ENCODE data around the gene WDR89. TPM values are rescaled to one million over a fixed set of nuclear protein-coding genes. Genes with fewer than 3 reads are reported as not detected.

Gene WDR89
- total RNA-seq, 1 donor from 2014 or later, result 24.4 TPM

DNA sequence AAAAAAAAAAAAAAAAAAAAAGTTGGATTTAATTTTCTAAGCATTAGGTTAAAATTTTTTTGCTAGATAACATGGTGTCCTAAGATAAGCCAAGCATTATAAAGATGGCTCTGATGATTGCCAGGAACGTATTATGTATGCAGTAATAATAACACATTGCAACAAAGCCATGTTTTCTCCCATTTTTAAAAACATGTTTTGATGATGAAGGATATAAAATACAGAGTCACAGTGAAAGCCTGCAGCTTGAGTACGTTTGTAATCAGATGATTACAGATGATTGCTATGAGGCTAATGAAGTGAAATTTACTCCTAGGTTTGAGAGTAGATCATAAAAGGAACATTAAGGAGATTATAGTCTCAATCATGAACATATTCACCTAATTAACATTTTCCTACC, 13.3 kb upstream of the WDR89 start:
- Mint-ChIP-seq H3K27me3 (no peaks in the 10 kb centered on the region), H3K36me3 (ENCODE audit: low read depth) (peaks cover 22% of the 10 kb centered on the region), H3K27ac (no peak overlapping the region), H3K9me3 (no peaks in the 10 kb centered on the region), H3K4me3 (no peak overlapping the region), H3K4me1 (peaks cover 15% of the 10 kb centered on the region)
- intact Hi-C loops (cut with micrococcal nuclease), result no loop called here
- no peak for DNase-seq
- TF ChIP-seq, protein P1, sequence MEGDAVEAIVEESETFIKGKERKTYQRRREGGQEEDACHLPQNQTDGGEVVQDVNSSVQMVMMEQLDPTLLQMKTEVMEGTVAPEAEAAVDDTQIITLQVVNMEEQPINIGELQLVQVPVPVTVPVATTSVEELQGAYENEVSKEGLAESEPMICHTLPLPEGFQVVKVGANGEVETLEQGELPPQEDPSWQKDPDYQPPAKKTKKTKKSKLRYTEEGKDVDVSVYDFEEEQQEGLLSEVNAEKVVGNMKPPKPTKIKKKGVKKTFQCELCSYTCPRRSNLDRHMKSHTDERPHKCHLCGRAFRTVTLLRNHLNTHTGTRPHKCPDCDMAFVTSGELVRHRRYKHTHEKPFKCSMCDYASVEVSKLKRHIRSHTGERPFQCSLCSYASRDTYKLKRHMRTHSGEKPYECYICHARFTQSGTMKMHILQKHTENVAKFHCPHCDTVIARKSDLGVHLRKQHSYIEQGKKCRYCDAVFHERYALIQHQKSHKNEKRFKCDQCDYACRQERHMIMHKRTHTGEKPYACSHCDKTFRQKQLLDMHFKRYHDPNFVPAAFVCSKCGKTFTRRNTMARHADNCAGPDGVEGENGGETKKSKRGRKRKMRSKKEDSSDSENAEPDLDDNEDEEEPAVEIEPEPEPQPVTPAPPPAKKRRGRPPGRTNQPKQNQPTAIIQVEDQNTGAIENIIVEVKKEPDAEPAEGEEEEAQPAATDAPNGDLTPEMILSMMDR (IDR thresholded peaks at IDR 0.05), result no peak
- POLR2A ChIA-PET, result no interaction called here
- CTCF ChIA-PET, result no interaction called here
- ATAC-seq (ENCODE audit: low read depth), result no peak

DNA sequence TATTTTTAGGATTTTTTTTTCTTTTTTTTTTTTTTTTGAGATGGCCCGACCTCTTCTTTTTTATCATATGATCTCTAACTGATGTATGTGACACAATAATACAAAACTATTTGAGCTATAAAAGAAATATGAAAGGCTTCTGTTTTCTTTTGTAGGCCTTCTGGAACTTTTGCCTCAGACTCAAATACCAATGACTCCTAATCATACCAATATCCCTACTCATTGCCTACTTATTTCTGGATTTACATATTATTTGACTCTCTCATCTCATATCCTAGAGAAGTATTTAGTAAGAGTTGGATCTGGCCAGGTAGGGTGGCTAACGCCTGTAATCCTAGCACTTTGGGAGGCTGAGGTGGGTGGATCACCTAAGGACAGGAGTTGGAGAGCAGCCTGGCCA, 12.7 kb upstream of the WDR89 start:
- ChIA-PET POLR2A (no interaction called here), CTCF (no interaction called here)
- peaks cover 21% of the 10 kb centered on the region for H3K36me3 Mint-ChIP-seq (ENCODE audit: low read depth)
- H3K4me3 Mint-ChIP-seq, result no peak overlapping the region
- no peaks in the 10 kb centered on the region for H3K27me3 Mint-ChIP-seq
- no peak overlapping the region for H3K27ac Mint-ChIP-seq
- peaks cover 16% of the 10 kb centered on the region for H3K4me1 Mint-ChIP-seq
- ATAC-seq (ENCODE audit: low read depth) (no peak), DNase-seq (no peak)
- TF ChIP-seq, protein P1 (IDR thresholded peaks at IDR 0.05), result no peak
- intact Hi-C loops (cut with micrococcal nuclease), result no loop called here
- no peaks in the 10 kb centered on the region for H3K9me3 Mint-ChIP-seq

DNA sequence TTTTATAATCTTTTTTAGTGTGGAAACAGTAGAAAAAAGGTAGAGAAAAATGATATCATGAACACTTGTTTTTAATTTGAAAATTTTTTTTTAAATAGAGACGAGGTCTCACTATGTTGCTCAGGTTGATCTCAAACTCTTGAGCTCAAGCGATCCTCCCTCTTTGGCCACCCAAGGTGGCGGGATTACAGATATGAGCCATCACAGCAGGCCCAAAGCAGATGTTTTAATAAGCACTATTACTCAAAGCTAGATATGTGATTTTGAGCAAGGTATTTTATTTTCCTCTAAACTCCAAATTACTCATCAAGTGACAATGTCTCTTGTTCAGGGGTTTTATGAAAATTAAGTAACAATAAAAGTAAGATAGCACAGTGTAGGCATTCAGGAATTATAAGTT, 10.7 kb upstream of the WDR89 start:
- Mint-ChIP-seq H3K27me3 (no peaks in the 10 kb centered on the region), H3K4me1 (peaks cover 22% of the 10 kb centered on the region), H3K27ac (no peak overlapping the region), H3K4me3 (no peak overlapping the region), H3K9me3 (no peaks in the 10 kb centered on the region), H3K36me3 (ENCODE audit: low read depth) (peaks cover 31% of the 10 kb centered on the region)
- no peak for ATAC-seq (ENCODE audit: low read depth)
- POLR2A ChIA-PET, result interaction anchor here (1.0 kb wide), 1 partner anchor 11 kb away, joined by 3 read pairs; the partner anchor contains the start of gene WDR89
- no peak for DNase-seq
- CTCF ChIA-PET, result interaction anchor here (2.0 kb wide), 1 partner anchor 118 kb away, joined by 4 read pairs; no protein-coding TSS in a partner anchor
- intact Hi-C loops (cut with micrococcal nuclease), result no loop called here
- TF ChIP-seq, protein P1 (IDR thresholded peaks at IDR 0.05), result no peak

DNA sequence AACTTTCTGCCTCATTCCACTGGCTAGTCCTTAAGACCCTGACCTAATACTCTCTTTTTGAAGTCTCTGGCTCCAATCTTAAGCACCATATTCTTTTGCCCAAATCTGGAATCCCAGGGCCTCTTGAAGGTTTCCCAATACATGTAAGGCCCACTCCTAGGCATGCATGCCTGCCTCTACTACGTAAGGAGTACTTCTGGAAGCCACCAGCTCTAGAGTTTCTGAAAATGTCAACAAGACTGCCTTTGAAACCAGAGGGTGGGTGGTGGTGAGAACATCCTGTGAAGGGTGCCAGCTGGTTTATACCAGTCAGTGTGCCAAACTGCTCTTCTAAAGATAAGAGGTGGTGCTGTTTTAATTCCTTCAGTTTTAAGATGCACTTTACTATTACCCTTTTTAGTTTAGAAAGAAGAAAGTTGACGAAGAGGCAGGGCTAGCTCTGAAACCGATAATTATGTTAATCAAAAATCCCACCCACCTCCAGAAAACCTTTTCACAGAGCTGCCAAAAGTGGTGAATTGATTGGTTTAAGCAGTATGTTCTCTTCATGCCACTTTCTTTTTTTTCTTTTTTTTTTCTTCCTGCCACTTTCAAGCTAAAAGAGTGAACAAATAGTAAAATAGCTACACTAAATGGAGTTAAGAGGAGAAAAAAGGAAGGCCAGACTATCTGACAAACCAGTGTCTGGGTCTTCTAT, 8.7 kb upstream of the WDR89 start:
- H3K4me3 Mint-ChIP-seq, result no peak overlapping the region
- ATAC-seq (ENCODE audit: low read depth), result no peak
- ChIA-PET CTCF (no interaction called here), POLR2A (interaction anchor here (1.3 kb wide), 1 partner anchor 9 kb away, joined by 4 read pairs; no protein-coding TSS in a partner anchor)
- peaks cover 12% of the 10 kb centered on the region for H3K4me1 Mint-ChIP-seq
- H3K27me3 Mint-ChIP-seq, result no peaks in the 10 kb centered on the region
- DNase-seq, result no peak
- H3K27ac Mint-ChIP-seq, result no peak overlapping the region
- intact Hi-C loops (cut with micrococcal nuclease), result no loop called here
- no peaks in the 10 kb centered on the region for H3K9me3 Mint-ChIP-seq
- peaks cover 29% of the 10 kb centered on the region for H3K36me3 Mint-ChIP-seq (ENCODE audit: low read depth)
- TF ChIP-seq, protein P1 (IDR thresholded peaks at IDR 0.05), result no peak

DNA sequence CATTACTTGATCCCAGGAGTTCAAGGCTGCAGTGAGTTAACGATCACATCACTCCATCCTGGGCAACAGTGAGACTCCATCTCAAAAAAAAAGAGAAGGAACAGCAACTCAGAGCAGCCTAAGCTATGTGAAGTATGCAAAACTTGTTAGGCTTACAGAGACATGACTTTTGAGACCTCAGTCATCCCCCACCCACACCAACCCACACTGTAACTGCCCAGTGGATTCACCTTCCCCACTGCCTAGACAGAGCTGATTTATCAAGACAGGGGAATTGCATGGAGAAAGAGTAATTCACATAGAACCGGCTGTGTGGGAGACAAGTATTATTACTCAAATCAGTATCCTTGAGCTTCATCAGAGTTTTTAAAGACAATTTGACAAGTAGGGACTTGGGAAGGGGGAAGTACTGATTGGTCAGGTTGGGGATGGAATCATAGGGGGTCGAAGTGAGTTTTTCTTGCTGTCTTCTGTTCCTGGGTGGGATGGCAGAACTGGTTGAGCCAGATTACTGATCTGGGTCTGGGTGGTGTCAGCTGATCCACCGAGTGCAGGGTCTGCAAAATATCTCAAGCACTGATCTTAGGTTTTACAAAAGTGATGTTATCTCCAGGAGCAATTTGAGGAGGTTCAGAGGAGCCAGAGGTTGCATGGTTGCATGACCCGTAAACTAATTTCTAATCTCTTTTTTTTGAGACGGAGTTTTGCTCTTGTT, 6.2 kb upstream of the WDR89 start:
- no peak overlapping the region for H3K27ac Mint-ChIP-seq

More for the DNA sequence above, 6.2 kb upstream of the WDR89 start:
- POLR2A ChIA-PET, result interaction anchor here (1.1 kb wide), 1 partner anchor 15 kb away, joined by 3 read pairs; no protein-coding TSS in a partner anchor
- intact Hi-C loops (cut with micrococcal nuclease), result loop anchor here (5.0 kb wide), 1 partner anchor 34 kb away; no protein-coding TSS in a partner anchor
- H3K36me3 Mint-ChIP-seq (ENCODE audit: low read depth), result peaks cover 25% of the 10 kb centered on the region
- H3K27me3 Mint-ChIP-seq, result no peaks in the 10 kb centered on the region
- H3K9me3 Mint-ChIP-seq, result no peaks in the 10 kb centered on the region
- peaks cover 14% of the 10 kb centered on the region for H3K4me1 Mint-ChIP-seq
- TF ChIP-seq, protein P1 (IDR thresholded peaks at IDR 0.05), result no peak
- no peak overlapping the region for H3K4me3 Mint-ChIP-seq
- CTCF ChIA-PET, result no interaction called here
- ATAC-seq (ENCODE audit: low read depth), result no peak
- no peak for DNase-seq

All from activated B cell treated with CpG ODN at 0.5 μM for 24 hours (primary cell).